Mucosa of rectum (tissue), 2 donors: ENCODE measurements around the gene TBC1D10A.

Experiments
- H3K27ac ChIP-seq, 2 donors: one replicate each; pipeline ENCODE4 v1.7.0; 2013; ENCODE audit warnings: inconsistent platforms in 2 of 2, low read depth in 2 of 2, low read length in 2 of 2
- H3K27me3 ChIP-seq, 2 donors: one replicate each; pipeline ENCODE4 v1.7.0; 2013; ENCODE audit warnings: low read length in 2 of 2; ENCODE audit not compliant: control insufficient read depth in 2 of 2, insufficient read depth in 2 of 2
- H3K36me3 ChIP-seq, 2 donors: one replicate each; pipeline ENCODE4 v1.7.0; 2013; ENCODE audit warnings: low read length in 2 of 2; ENCODE audit not compliant: control insufficient read depth in 2 of 2, insufficient read depth in 2 of 2
- H3K4me1 ChIP-seq, 2 donors: one replicate each; pipeline ENCODE4 v1.7.0; 2013; ENCODE audit warnings: low read length in 2 of 2, mild to moderate bottlenecking in 1 of 2; ENCODE audit not compliant: control insufficient read depth in 2 of 2, insufficient read depth in 2 of 2
- H3K4me3 ChIP-seq, 2 donors: one replicate each; pipeline ENCODE4 v1.7.0; 2013; ENCODE audit warnings: low read length in 2 of 2
- H3K9ac ChIP-seq, 2 donors: one replicate each; pipeline ENCODE4 v1.7.0; 2013; ENCODE audit warnings: low read length in 2 of 2, low read depth in 1 of 2, mild to moderate bottlenecking in 1 of 2
- H3K9me3 ChIP-seq, 2 donors: one replicate each; pipeline ENCODE4 v1.7.0; 2013; ENCODE audit warnings: low read length in 2 of 2; ENCODE audit not compliant: control insufficient read depth in 2 of 2
- donor health status: healthy.
- donor health status: Normal muscosa, but diverticular disease.

TBC1D10A gene

DNA sequence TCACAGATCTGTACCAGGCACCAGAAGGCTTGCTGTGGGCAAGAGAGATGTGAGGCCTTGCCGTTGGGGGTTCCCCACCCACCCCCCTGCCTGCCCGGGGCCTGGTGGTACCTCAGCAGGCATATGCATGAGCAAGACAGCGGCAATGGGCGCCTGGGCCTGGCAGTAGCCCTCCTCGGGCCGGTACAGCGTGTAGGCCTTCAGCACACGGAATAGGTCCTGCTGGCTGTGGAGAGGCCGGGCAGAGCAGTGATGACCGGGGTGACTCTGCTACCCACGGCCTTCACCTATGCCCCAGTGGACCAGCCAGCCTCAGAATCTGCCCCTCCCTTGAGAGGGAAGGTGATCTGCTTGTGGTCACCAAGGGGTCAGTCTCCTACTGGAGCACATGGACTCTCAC is 31.9 kb downstream of the TBC1D10A start:
- Histone ChIP-seq H3K36me3 (peaks cover 57 to 74% of the 10 kb centered on the region in 2 donors), H3K4me3 (no peak overlapping the region), H3K4me1 (peaks cover 26 to 30% of the 10 kb centered on the region in 2 donors), H3K27ac (no peak overlapping the region), H3K9ac (no peak overlapping the region), H3K9me3 (no peaks in the 10 kb centered on the region), H3K27me3 (no peaks in the 10 kb centered on the region)

GRCh38 chr22:30294066-30294465 is 32.7 kb downstream of the TBC1D10A start:
- H3K36me3 ChIP-seq, result peaks cover 53 to 70% of the 10 kb centered on the region in 2 donors
- H3K27ac ChIP-seq, result no peak overlapping the region
- no peak overlapping the region for H3K4me3 ChIP-seq
- H3K27me3 ChIP-seq, result no peaks in the 10 kb centered on the region
- no peaks in the 10 kb centered on the region for H3K9me3 ChIP-seq
- no peak overlapping the region for H3K9ac ChIP-seq
- H3K4me1 ChIP-seq, result peaks cover 27 to 28% of the 10 kb centered on the region in 2 donors

- no peak overlapping the region for H3K27ac ChIP-seq
- no peak overlapping the region for H3K9ac ChIP-seq
- peaks cover 28 to 29% of the 10 kb centered on the region in 2 donors for H3K4me1 ChIP-seq
- H3K9me3 ChIP-seq, result no peaks in the 10 kb centered on the region
- no peak overlapping the region for H3K4me3 ChIP-seq
- H3K27me3 ChIP-seq, result no peaks in the 10 kb centered on the region
- peaks cover 50 to 60% of the 10 kb centered on the region in 2 donors for H3K36me3 ChIP-seq
Measured at GRCh38 chr22:30293026-30293425, 33.7 kb downstream of the TBC1D10A start.

- H3K27ac ChIP-seq, result peak overlapping the region in 1 of 2 donors; percentile 81
Measured at GRCh38 chr22:30292069-30292970, 34.4 kb downstream of the TBC1D10A start.

GRCh38 chr22:30291058-30291892 is 35.5 kb downstream of the TBC1D10A start:
- H3K9ac ChIP-seq, result peak overlapping the region in 1 of 2 donors; percentile 8
- no peaks in the 10 kb centered on the region for H3K27me3 ChIP-seq
- H3K27ac ChIP-seq, result peak overlapping the region; percentile 81 to 87
- H3K4me3 ChIP-seq, result no peak overlapping the region
- H3K4me1 ChIP-seq, result peaks cover 28 to 35% of the 10 kb centered on the region in 2 donors
- H3K9me3 ChIP-seq, result no peaks in the 10 kb centered on the region
- peaks cover 40 to 44% of the 10 kb centered on the region in 2 donors for H3K36me3 ChIP-seq

More at GRCh38 chr22:30292069-30292970, 34.4 kb downstream of the TBC1D10A start:
- H3K9ac ChIP-seq, result no peak overlapping the region
- no peaks in the 10 kb centered on the region for H3K27me3 ChIP-seq
- H3K4me1 ChIP-seq, result peaks cover 28 to 33% of the 10 kb centered on the region in 2 donors
- H3K4me3 ChIP-seq, result no peak overlapping the region
- H3K9me3 ChIP-seq, result no peaks in the 10 kb centered on the region
- peaks cover 45 to 53% of the 10 kb centered on the region in 2 donors for H3K36me3 ChIP-seq

DNA sequence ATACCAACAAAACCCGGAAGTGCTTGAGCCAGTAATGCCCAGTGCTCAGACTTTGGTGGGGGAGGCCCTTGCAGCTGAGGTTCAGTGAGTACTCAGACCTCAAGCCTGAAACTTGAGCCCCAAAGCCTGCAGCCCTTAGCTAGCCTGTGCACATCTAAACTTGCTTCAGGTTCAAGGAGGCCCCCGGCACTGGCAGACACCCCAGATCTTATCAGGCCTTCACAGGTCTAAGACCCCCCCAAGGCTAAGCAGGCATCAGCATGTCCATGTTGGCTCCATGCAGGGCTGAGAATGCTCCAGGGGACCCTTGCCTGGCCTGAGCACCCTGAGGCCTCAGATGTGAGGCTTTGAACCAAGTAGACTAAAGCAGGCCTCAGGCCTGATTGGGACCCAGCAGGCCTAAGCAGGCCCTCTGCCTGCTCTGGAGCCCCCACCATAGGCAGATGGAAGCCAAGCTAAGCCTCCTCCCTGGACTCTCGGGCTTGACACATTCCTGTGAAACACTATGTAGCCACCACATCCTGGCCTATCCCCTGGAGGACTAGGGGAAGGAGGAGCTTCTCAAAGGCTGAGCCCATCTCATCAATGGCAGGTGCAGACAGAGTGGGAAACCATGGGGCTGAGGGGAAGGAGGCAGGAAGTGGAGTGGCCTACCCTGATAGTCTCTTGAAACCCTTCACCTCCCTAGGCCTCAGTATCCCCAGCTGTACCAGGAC is 36.2 kb downstream of the TBC1D10A start:
- H3K36me3 ChIP-seq, result peaks cover 36 to 37% of the 10 kb centered on the region in 2 donors
- H3K27me3 ChIP-seq, result no peaks in the 10 kb centered on the region
- H3K9ac ChIP-seq, result peak overlapping the region in 1 of 2 donors; percentile 82
- peak overlapping the region in 1 of 2 donors; percentile 65 for H3K4me3 ChIP-seq
- H3K27ac ChIP-seq, result peak overlapping the region; percentile 81 to 87
- no peaks in the 10 kb centered on the region for H3K9me3 ChIP-seq
- H3K4me1 ChIP-seq, result peaks cover 28 to 35% of the 10 kb centered on the region in 2 donors

DNA sequence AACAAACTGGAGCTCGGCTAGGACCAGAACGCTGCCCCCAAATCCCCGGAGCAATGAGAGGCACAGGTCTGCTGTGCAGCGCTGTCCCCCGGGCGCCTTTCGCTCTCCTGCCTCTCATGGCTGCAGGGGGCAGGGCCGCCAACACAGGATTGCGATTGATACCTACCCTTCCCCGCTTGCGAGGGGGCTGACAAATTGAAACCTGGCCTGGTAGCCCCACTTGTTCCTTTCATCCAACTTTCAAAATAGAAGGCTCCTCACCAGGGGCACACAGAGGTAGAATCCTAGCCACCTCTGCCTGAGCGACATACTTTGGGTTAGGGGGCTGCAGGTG is 36.8 kb downstream of the TBC1D10A start:
- H3K27ac ChIP-seq, result peak overlapping the region; percentile 81 to 87
- H3K36me3 ChIP-seq, result peaks cover 31 to 34% of the 10 kb centered on the region in 2 donors
- H3K4me3 ChIP-seq, result peak overlapping the region; percentile 56 to 65
- no peaks in the 10 kb centered on the region for H3K27me3 ChIP-seq
- peaks cover 28 to 35% of the 10 kb centered on the region in 2 donors for H3K4me1 ChIP-seq
- no peaks in the 10 kb centered on the region for H3K9me3 ChIP-seq
- H3K9ac ChIP-seq, result peak overlapping the region; percentile 54 to 82

- Histone ChIP-seq H3K9me3 (no peaks in the 10 kb centered on the region), H3K4me1 (peaks cover 28 to 35% of the 10 kb centered on the region in 2 donors), H3K9ac (peak within 1 kb of the TSS; percentile 75 to 82), H3K27me3 (no peaks in the 10 kb centered on the region), H3K27ac (peak within 1 kb of the TSS; percentile 81 to 87), H3K4me3 (peak within 1 kb of the TSS; percentile 77 to 80), H3K36me3 (peaks cover 29% of the 10 kb centered on the region in 2 donors)
Measured at GRCh38 chr22:30289141-30289979, 37.4 kb downstream of the TBC1D10A start, which contains the start of gene CASTOR1. CASTOR1 (minus strand) TSS chr22:30289505; CDS start chr22:30289497, 8 bp downstream.
